HG03095 (cell line): ENCODE data around the gene PBRM1.

Experiments
- ATAC-seq: cut with Tn5 transposase; IDR thresholded peaks from one replicate; pipeline ENCODE4 v1.9.1; 2021; ENCODE audit warnings: moderate library complexity; ENCODE audit not compliant: unreplicated experiment

PBRM1 gene

DNA sequence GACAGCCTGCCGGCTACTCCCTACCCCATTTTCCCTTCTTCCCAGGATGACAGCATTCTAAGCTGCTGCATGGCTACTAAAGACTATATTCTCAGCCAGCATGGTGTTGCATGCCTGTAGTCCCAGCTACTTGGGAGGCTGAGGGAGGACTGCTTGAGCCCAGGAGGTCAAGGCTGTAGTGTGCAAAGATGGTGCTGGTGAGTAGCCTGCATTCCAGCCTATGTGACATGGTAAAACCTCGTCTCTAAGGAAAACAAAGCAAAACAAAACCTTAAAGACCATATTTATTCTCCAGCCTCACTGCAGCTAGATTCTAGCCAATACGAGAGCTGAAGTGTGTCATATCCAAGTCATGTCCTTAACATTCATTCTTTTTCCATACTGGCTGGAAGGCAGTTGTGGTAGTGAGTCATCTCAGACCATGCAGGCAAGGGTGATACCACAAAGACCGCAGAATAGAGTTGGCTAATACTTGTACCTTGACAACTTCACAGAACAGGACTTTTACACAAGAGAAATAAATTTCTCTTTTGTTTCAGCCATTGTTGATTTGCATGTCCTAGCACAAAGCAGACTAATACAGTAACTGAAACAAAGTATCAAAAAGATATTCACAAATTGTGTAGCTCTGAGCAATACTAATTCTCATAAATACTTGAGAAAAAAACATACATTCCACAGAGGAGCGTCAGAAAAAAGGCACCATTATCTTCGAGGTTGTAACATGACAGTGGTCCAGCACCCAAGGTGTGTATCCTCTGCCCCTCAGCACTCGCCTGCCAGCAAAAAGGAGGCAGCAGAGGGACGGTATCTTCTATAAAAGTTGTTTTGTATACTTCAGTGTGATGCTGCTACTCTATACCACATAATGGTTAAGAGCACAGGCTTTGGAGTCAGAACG, 14.8 kb downstream of the PBRM1 start:
- ATAC-seq, result peak; percentile 79

- ATAC-seq, result no peak
Measured at GRCh38 chr3:52663098-52663497, 22.6 kb downstream of the PBRM1 start.

- ATAC-seq, result no peak
Measured at GRCh38 chr3:52660046-52660445, 25.7 kb downstream of the PBRM1 start.

GRCh38 chr3:52655895-52656294, 29.8 kb downstream of the PBRM1 start:
- ATAC-seq, result no peak

DNA sequence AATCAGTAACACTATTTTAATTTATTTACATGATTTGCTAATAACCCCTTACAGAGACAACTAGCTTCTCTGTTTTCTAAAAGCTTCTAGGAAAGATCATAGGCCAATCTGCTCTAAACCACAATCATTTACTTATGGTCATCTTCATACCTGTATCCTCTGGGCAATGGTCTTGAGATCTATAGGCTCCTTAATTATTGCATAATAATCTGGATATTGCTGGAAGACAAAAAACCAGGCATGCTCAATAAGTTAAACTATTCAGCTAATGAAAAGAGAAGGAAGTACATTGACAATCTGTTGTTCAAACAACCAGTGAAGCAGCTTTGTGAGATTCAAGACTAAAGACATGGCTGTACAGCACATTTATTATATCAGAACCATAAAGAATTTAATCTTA, 34.1 kb downstream of the PBRM1 start:
- ATAC-seq, result no peak

- ATAC-seq, result no peak
Measured at GRCh38 chr3:52650439-52650838, 35.3 kb downstream of the PBRM1 start.

DNA sequence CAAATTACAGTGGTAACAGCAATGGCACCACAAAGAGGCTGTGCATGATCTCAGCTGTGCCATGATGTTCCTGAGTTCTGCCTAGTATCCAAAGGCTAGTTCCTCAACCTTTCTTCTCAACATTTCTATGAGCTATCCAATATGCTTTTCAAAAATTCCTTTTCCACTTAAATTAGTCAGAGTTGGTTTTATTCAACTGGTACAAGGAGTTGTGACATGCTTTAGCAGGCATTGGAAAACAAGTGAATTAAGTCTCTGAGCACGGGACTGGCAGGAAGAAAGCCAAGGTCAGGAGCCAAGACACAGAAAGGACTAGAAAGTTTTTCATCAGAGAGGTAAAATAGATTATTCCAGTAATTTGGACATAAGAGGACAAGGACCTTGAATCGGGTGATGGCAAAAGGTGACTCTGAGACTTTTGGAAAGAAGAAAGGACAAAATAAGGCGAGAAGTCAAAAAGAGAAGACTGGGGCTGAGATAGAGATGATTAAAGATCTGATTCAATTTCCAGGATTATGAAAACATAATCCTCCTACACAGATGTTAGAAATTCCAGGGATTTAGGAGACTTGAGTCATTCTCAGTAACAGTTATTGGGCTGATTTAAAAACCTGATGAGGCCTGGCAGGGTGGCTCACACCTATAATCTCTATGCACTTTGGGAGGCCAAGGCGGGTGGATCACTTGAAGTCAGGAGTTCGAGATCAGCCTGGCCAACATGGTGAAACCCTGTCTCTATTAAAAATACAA, 36.1 kb downstream of the PBRM1 start:
- ATAC-seq, result no peak

DNA sequence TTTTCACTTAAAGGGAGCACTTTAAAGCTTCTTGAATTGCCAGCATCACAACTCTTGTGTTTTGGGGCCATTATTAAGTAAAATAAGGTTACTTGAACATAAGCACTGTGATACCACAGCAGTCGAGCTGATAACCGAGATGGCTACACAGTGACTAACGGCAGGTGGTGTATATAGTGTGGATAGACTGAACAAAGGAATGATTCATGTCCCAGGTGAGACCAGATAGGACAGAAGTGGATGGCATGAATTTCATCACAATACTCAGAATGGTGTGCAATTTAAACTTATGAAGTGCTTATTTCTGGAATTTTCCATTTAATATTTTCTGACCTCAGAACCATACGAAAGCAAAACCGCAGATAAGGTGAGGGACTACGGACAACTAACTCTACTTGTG, 40.2 kb downstream of the PBRM1 start:
- ATAC-seq, result no peak

DNA sequence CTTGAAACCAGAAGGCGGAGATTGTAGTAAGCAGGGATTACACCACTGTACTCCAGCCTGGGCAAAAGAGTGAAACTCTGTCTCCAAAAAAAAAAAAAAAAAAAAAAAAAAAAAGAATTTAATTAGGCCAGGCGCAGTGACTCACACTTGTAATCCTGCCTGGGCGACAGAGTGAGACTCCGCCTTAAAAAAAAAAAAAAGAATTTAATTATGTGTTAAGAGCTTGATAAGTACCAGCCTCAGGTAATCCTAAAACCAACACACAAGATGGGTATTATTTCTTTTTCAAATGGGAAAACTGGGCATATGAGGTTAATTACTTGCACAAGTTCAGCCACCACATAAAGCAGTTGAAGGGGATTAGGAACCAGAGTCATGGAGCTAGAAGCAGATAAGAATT, 49.0 kb downstream of the PBRM1 start:
- no peak for ATAC-seq

GRCh38 chr3:52633786-52634185, 51.9 kb downstream of the PBRM1 start:
- ATAC-seq, result no peak

GRCh38 chr3:52625041-52625440, 60.7 kb downstream of the PBRM1 start:
- ATAC-seq, result no peak

- ATAC-seq, result no peak
Measured at GRCh38 chr3:52623234-52623792, 62.4 kb downstream of the PBRM1 start.

DNA sequence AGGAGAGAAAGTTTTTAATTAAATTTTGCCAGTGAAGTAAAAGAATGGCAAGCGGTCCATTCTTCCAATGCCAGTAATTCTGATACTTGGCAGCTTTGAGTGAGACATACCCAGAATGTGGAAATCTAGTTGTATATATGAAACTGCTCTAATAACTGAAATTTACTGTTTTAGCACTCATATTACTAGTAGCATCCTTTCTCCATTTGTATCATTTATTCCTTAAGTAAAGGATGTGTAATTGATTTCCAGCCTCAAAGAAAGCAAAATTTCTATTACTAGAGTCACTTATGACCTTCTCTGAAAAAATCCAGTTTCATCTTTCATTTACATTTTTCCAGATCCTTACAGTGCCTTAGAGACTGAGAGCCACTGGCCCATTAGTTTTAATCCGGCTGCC, 65.1 kb downstream of the PBRM1 start:
- no peak for ATAC-seq

GRCh38 chr3:52615166-52615565, 70.5 kb downstream of the PBRM1 start:
- ATAC-seq, result no peak

GRCh38 chr3:52614689-52615088, 71.0 kb downstream of the PBRM1 start:
- ATAC-seq, result no peak

DNA sequence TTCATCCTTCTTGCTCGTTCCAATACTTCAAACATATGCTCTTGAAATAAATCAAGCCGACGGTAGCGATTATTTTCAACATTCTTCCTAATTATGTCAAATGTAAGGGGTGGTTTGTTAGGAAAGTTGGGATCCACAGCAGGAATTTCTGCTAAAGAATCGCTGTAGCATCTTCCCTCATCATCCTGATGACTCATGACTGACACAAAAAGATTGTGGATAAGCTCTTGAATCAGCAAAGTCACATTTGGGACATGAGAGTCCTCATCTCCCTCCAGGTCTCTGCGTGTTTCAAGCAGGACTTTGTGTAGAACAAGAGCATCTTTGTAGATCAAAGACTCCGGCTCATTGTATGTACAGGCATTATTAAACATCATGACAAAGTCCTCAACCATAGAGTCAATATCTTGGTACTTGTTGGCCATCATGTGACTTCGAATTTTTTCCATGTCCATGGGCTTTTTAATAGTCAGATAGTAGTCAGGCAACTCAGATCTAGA, 76.3 kb downstream of the PBRM1 start:
- no peak for ATAC-seq

DNA sequence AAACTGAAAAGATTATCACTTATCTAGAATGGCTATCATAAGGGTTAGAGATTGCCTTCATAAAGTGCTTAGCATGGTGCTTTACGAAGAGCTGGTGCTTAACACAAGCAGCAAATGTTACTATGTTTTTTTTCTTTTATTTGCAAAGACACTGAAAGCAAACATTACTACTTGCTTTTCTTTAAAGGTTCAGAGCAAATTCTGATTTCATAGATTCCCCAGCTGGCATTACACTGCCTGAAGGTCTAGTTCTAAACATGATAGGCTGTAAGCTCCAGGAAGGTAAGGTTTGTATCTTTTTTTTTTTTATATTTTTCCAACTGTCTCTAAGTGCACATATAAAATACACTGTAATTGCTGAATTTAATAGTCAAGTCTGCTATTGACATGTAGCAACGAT, 77.4 kb downstream of the PBRM1 start:
- ATAC-seq, result no peak

GRCh38 chr3:52606373-52607085, 79.2 kb downstream of the PBRM1 start:
- ATAC-seq, result no peak

DNA sequence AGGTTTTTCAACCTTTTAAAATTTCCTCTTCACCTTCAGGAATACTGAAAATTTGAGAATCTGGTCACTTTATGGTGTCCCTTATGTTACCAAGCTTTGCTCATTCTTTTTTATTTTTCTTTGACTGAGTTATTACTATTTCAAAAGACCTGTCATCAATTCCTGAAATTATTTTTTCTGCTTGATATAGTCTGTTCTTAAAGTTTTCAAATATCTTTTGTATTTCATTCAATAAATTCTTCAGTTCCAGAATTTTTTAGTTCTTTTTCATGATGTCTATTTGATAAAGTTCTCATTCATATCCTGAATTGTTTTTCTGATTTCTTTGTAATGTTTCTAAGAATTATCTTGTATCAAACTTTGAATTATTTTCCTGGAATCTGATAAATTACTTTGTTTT, 85.5 kb downstream of the PBRM1 start:
- no peak for ATAC-seq

- no peak for ATAC-seq
Measured at GRCh38 chr3:52596658-52597265, 89.0 kb downstream of the PBRM1 start.

DNA sequence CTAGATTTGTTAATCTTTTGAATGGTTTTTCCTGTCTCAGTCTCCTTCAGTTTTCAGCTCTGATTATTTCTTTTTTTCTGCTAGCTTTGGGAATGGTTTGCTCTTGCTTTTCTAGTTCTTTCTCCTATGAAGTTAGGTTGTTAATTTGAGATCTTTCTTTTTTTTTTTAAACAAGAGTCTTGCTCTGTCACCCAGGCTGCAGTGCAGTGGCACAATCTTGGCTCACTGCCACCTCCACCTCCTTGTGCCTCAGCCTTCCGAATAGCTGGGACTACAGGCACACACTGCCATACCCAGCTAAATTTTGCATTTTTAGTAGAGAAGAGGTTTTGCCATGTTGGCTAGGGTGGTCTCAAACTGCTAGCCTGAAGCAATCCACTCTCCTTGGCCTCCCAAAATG, 92.6 kb downstream of the PBRM1 start:
- no peak for ATAC-seq
